ENCODE measurements around the gene ILK. TPM values are rescaled to one million over a fixed set of nuclear protein-coding genes. Genes with fewer than 3 reads are reported as not detected.

The ILK gene
- total and polyA plus RNA-seq, 2 of the 13 experiments (the other 11 are each of a cell fraction or from before 2014, with no cell fraction given) = 70.3 to 108 TPM

DNA sequence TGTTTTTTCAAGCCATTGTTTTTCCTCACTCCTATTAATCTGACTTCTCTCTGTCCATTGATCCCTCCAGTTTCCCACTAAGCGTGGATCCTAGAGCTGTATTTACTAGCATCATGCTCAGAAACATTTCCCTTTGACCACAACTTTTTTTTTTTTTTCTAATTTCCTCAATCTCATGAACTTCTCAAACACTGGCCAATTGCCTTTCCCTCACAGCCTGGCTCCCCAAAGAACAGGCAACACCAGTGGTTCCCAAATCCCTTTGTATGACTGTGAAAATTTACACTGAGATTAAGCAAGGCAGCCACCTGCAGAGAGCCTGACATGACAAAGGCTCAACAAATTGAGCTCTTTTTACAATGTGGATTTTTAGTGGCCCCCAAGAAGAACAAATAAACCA, 17.1 kb downstream of the ILK start:
- no TSS peak for BruUV-seq (replicated peaks)
- 11% methylated on average over 1 of the region's 1 CpG for WGBS (ENCODE audit: low lambda C conversion rate)

More for the DNA sequence above, 17.1 kb downstream of the ILK start:
- intact Hi-C loops (cut with micrococcal nuclease; ENCODE audit: unreplicated experiment) (no loop called here), in situ Hi-C loops (cut with HindIII; ENCODE audit: extremely low pct_ligation_motif_present, low pct_unique_long_range_greater_than_20kb) (no loop called here)
- no peak overlapping the region for H3K27ac ChIP-seq (ENCODE audit: extremely low read length, insufficient read depth, low read length)
- no peak overlapping the region for H2AFZ ChIP-seq (ENCODE audit: low read length)
- POLR2A ChIA-PET = interaction anchor here (0.9 to 5.5 kb wide), 4 partner anchors 8 to 63 kb away, joined by 4 to 24 read pairs (median 4); partner anchors contain the start of genes MRPL17 and TAF10
- ATAC-seq = no peak
- peaks cover 15 to 54% of the 10 kb centered on the region in 2 experiments for H3K27me3 ChIP-seq (ENCODE audit: control insufficient read depth in 1 of 2, insufficient read depth in 2 of 2, low read length in 2 of 2)
- CTCF ChIA-PET (ENCODE audit: low intra/inter-chr PET ratio, low total read pairs) = no interaction called here
- no peak overlapping the region for H3K4me3 ChIP-seq (replicated peaks in 1 of 3; ENCODE audit: insufficient read depth in 1 of 3, low read depth in 2 of 3, low read length in 3 of 3)
- H4K20me1 ChIP-seq (ENCODE audit: insufficient read depth, low read length) = no peaks in the 10 kb centered on the region
- no peak for DNase-seq (ENCODE audit: low spot score)
- no peak for FAIRE-seq
- peaks cover 7% of the 10 kb centered on the region for H3K79me2 ChIP-seq (ENCODE audit: insufficient read depth, low read length)
- no peak overlapping the region for H3K4me2 ChIP-seq (ENCODE audit: low read depth, low read length)
- no peaks in the 10 kb centered on the region for H3K9me3 ChIP-seq (ENCODE audit: low read length)
- H3K4me1 ChIP-seq (ENCODE audit: insufficient read depth, low read length) = peaks cover 41% of the 10 kb centered on the region
- no peak for TF ChIP-seq ZFP90 (CRISPR knock-in tag; IDR thresholded peaks at IDR 0.05; ENCODE audit: borderline replicate concordance)
- TF ChIP-seq ELF4 (CRISPR knock-in tag; IDR thresholded peaks at IDR 0.05; ENCODE audit: borderline replicate concordance) = no peak
- no peak for TF ChIP-seq ZNF432 (CRISPR knock-in tag; IDR thresholded peaks at IDR 0.05; ENCODE audit: borderline replicate concordance)
- no peak for TF ChIP-seq GTF3A (CRISPR knock-in tag; conservative IDR thresholded peaks at IDR 0.05)
- no peak for TF ChIP-seq ZNF572 (CRISPR knock-in tag; IDR thresholded peaks at IDR 0.05)
- no peak for TF ChIP-seq MYC (CRISPR knock-in tag; IDR thresholded peaks at IDR 0.05; ENCODE audit: borderline replicate concordance)
- no peak for TF ChIP-seq GABPB1 (CRISPR knock-in tag; IDR thresholded peaks at IDR 0.05)
- no peak for TF ChIP-seq CEBPG (CRISPR knock-in tag; IDR thresholded peaks at IDR 0.05)
- no peak for TF ChIP-seq MATR3 (CRISPR knock-in tag; IDR thresholded peaks at IDR 0.05)
- no peak for TF ChIP-seq THAP7 (CRISPR knock-in tag; IDR thresholded peaks at IDR 0.05)
- TF ChIP-seq, protein P1, sequence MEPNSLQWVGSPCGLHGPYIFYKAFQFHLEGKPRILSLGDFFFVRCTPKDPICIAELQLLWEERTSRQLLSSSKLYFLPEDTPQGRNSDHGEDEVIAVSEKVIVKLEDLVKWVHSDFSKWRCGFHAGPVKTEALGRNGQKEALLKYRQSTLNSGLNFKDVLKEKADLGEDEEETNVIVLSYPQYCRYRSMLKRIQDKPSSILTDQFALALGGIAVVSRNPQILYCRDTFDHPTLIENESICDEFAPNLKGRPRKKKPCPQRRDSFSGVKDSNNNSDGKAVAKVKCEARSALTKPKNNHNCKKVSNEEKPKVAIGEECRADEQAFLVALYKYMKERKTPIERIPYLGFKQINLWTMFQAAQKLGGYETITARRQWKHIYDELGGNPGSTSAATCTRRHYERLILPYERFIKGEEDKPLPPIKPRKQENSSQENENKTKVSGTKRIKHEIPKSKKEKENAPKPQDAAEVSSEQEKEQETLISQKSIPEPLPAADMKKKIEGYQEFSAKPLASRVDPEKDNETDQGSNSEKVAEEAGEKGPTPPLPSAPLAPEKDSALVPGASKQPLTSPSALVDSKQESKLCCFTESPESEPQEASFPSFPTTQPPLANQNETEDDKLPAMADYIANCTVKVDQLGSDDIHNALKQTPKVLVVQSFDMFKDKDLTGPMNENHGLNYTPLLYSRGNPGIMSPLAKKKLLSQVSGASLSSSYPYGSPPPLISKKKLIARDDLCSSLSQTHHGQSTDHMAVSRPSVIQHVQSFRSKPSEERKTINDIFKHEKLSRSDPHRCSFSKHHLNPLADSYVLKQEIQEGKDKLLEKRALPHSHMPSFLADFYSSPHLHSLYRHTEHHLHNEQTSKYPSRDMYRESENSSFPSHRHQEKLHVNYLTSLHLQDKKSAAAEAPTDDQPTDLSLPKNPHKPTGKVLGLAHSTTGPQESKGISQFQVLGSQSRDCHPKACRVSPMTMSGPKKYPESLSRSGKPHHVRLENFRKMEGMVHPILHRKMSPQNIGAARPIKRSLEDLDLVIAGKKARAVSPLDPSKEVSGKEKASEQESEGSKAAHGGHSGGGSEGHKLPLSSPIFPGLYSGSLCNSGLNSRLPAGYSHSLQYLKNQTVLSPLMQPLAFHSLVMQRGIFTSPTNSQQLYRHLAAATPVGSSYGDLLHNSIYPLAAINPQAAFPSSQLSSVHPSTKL (CRISPR knock-in tag; IDR thresholded peaks at IDR 0.05) = no peak
- H3K36me3 ChIP-seq (replicated peaks in 1 of 2; ENCODE audit: control insufficient read depth in 1 of 2, insufficient read depth in 2 of 2, low read length in 2 of 2) = peaks cover 2 to 5% of the 10 kb centered on the region in 2 experiments; a peak in 1 of 5 replicates
- no peak overlapping the region for H3K9ac ChIP-seq (ENCODE audit: insufficient read depth, low read depth, low read length)
